Mesothelial cell of epicardium (in vitro differentiated cells): ENCODE data around the gene NCL. TPM values are rescaled to one million over a fixed set of nuclear protein-coding genes. Genes with fewer than 3 reads are reported as not detected.
"Not testable (repeated sequence)": the region's sequence is repeated elsewhere in the genome, so short reads cannot be mapped to it uniquely, and the experiment has no call there.

Experiments used
- DNase-seq, 2 experiments: peaks; one replicate each; pipeline ENCODE4 v3.0.0; 2021; ENCODE audit warnings: low spot score in 2 of 2; ENCODE audit not compliant: unreplicated experiment in 2 of 2
- H3K27ac Mint-ChIP-seq: 2 replicates; pipeline ENCODE4 v1.8.0; 2021; ENCODE audit warnings: mixed read lengths
- H3K27me3 Mint-ChIP-seq: 2 replicates; pipeline ENCODE4 v1.8.0; 2021; ENCODE audit warnings: low read depth, mixed read lengths
- H3K36me3 Mint-ChIP-seq: 2 replicates; pipeline ENCODE4 v1.8.0; 2021; ENCODE audit warnings: mixed read lengths
- H3K4me1 Mint-ChIP-seq: 2 replicates; pipeline ENCODE4 v1.8.0; 2021; ENCODE audit warnings: mixed read lengths
- H3K4me3 Mint-ChIP-seq: 2 replicates; pipeline ENCODE4 v1.8.0; 2021; ENCODE audit warnings: mild to moderate bottlenecking, moderate library complexity, mixed read lengths
- H3K9me3 Mint-ChIP-seq: 2 replicates; pipeline ENCODE4 v1.8.0; 2021; ENCODE audit warnings: mixed read lengths
- total RNA-seq: library from RNA; stranded (reverse); gene quantifications from 3 replicates; pipeline ENCODE4 v1.2.1, GENCODE V29; 2021
- TF ChIP-seq, protein P1 (sequence below): fragments of 200-600 bp; sonication (generic); IDR thresholded peaks from one replicate; pipeline ENCODE4 v1.5.0; 2021; ENCODE audit warnings: antibody characterized with exemption; ENCODE audit not compliant: unreplicated experiment

Gene NCL
- total RNA-seq, 1 donor from 2014 or later, result 631 TPM

DNA sequence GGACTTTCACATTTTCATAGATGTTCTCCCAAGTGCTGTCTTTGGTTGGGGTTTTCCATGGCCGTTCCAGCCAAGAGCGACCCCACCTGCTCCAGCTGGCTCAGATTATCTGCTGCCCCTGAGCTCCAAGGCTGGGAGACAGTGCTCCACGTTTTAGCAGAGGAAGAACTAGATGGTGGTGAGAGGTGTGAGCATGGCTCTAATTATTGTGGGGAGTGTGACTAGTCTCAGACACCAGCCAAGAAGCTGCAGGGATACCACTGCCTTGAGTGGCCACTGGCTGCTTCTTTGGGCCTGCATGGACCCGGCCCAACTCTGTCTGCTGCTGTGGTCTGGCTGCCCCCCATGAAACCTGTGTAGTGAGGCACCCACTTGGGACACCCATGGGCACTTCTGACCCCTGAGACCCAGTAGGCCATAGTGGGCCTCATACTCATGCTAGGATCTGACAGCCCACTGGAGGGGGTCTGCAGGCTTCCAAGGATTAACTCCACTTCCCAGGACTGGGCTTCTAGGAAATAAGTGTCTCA is 2.8 kb upstream of the NCL start:
- TF ChIP-seq, protein P1, sequence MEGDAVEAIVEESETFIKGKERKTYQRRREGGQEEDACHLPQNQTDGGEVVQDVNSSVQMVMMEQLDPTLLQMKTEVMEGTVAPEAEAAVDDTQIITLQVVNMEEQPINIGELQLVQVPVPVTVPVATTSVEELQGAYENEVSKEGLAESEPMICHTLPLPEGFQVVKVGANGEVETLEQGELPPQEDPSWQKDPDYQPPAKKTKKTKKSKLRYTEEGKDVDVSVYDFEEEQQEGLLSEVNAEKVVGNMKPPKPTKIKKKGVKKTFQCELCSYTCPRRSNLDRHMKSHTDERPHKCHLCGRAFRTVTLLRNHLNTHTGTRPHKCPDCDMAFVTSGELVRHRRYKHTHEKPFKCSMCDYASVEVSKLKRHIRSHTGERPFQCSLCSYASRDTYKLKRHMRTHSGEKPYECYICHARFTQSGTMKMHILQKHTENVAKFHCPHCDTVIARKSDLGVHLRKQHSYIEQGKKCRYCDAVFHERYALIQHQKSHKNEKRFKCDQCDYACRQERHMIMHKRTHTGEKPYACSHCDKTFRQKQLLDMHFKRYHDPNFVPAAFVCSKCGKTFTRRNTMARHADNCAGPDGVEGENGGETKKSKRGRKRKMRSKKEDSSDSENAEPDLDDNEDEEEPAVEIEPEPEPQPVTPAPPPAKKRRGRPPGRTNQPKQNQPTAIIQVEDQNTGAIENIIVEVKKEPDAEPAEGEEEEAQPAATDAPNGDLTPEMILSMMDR, result no peak
- DNase-seq, result no peak
- Mint-ChIP-seq H3K27ac (no peak overlapping the region), H3K36me3 (peaks cover 6% of the 10 kb centered on the region), H3K4me1 (peaks cover 27% of the 10 kb centered on the region), H3K9me3 (no peaks in the 10 kb centered on the region), H3K4me3 (no peak overlapping the region), H3K27me3 (no peaks in the 10 kb centered on the region)

DNA sequence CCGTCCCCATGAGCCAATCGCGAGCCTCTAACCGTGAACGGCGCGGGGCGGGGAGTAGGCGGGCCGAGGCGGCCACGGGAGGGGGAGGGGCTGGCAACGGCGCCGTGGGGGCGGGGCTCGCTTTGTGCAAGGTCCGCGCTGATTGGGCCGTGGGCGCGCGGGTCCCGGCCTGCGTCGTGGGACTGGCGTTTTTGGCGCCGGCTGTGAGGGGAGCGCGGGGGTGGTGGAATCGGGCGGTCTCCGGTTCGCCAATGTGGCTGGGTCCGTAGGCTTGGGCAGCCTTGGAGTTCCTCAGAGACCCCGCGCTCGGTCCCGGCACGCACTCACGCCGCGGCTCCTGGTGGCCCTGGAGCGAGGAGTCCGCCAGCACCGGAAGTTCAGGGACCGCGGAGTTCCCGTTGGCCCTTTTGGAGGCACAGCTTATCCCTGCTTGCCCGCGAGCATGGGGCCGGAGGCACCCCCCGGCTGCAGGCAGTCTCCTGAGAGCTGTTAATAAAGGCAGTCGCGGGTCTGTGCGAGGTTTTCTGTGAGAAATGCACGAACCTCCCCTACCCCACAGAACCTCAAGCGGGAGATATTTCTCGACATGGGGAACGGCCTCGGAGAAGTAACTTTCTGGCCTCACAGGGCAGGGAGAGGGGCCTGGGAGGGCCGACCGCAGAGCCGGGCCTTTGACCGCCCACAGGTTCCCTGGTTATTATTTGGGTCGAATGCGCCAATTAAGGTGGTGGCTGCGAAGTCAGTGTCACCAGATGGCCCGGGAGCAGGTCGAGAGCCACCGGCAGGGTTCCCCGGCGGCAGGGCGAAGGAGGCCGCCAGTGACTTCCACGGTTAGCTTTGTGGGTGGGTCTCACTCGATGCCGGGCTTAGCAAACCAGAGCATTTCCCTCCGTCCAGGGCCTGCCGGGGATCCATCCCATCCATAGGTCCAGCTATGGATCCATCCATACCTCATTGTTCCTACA is 574 bp upstream of the NCL start:
- Mint-ChIP-seq H3K4me1 (peaks cover 34% of the 10 kb centered on the region), H3K27ac (peak overlapping the region; percentile 100), H3K4me3 (peak overlapping the region; percentile 96), H3K36me3 (peaks cover 25% of the 10 kb centered on the region), H3K27me3 (no peaks in the 10 kb centered on the region), H3K9me3 (no peaks in the 10 kb centered on the region)
- DNase-seq, result peak; percentile 96 to 98
- TF ChIP-seq, protein P1, result no peak

DNA sequence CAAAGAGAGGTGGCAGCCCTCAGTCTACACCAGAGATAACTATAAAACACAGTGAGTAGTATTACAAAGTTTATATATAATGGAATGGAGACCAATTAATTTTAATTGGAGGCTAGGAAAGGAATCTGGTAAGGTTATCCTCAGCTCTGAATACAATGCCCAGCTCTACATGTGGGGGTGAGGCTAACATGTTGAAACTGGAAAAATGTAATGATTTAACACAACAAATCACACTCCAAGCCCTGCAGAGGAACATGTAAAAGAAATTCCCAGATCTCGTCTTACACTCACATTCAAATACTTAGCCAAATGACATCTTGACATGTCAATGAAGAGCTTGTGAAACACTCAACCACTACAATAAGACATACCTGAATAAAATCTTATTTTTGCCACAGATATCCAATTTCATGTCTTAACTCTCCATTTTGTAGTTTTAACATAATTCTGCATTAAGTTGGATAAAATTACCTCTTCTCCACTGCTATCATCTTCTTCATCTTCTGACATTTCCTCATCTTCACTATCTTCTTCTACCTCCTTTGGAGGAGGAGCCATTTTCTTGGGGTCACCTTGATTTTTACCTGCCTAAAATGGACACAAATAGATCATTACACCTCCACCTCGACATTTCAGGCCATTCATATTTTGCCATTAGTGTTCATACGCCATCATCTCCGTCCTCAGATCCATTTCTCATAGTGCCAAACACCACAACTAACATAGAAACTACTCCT is 1.4 kb downstream of the NCL start:
- peaks cover 38% of the 10 kb centered on the region for H3K36me3 Mint-ChIP-seq
- H3K4me1 Mint-ChIP-seq, result peaks cover 34% of the 10 kb centered on the region
- H3K27me3 Mint-ChIP-seq, result no peaks in the 10 kb centered on the region
- H3K4me3 Mint-ChIP-seq, result peak overlapping the region; percentile 96
- TF ChIP-seq, protein P1, result no peak
- H3K27ac Mint-ChIP-seq, result peak overlapping the region; percentile 100
- DNase-seq, result no peak
- H3K9me3 Mint-ChIP-seq, result no peaks in the 10 kb centered on the region

DNA sequence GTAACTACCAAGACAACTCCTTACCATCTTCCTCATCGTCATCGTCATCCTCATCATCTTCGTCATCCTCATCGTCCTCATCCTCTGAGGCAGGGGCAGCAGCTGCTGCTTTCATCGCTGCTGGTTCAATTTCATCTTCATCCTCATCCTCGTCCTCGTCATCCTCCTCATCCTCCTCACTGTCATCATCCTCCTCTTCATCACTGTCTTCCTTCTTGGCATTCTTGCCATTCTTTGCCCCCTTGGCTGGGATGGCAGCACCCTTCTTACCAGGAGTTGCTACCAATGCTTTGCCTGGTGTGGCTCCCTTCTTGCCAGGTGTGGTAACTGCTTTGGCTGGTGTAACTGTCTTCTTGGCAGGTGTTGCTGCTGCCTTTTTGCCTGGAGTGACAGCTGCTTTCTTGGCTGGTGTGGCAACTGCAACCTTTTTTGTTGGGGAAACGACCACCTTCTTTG is 2.7 kb downstream of the NCL start:
- Mint-ChIP-seq H3K4me3 (no peak overlapping the region), H3K27ac (peak overlapping the region; percentile 81)

DNA sequence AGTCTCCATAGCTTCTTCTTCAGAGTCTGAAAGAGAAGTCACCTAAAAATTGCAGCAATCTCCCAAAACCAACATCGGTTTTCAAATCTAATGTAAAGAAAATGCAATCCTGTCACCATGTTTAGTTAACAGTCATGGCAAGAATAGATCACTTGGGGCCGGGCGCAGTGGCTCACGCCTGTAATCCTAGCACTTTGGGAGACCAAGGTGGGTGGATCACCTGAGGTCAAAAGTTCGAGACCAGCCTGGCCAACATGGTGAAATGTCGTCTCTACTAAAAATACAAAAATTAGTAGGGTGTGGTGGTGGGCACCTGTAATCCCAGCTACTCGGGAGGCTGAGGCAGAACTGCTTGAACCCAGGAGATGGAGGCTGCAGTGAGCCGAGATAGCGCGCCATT is 3.4 kb downstream of the NCL start:
- peaks cover 34% of the 10 kb centered on the region for H3K4me1 Mint-ChIP-seq
- peak overlapping the region; percentile 10 for H3K27ac Mint-ChIP-seq
- peaks cover 53% of the 10 kb centered on the region for H3K36me3 Mint-ChIP-seq
- not testable (repeated sequence) for H3K27me3 Mint-ChIP-seq, H3K9me3 Mint-ChIP-seq, DNase-seq, H3K4me3 Mint-ChIP-seq

More for the DNA sequence above, 2.7 kb downstream of the NCL start:
- no peaks in the 10 kb centered on the region for H3K27me3 Mint-ChIP-seq
- no peak for DNase-seq
- H3K4me1 Mint-ChIP-seq, result peaks cover 34% of the 10 kb centered on the region
- TF ChIP-seq, protein P1, result no peak
- no peaks in the 10 kb centered on the region for H3K9me3 Mint-ChIP-seq
- H3K36me3 Mint-ChIP-seq, result peaks cover 51% of the 10 kb centered on the region
